GM23338 (cell line): ENCODE data around the gene PTPN20. TPM values are rescaled to one million over a fixed set of nuclear protein-coding genes. Genes with fewer than 3 reads are reported as not detected.
"Not testable (repeated sequence)": the region's sequence is repeated elsewhere in the genome, so short reads cannot be mapped to it uniquely, and the experiment has no call there.

Experiments
- ATAC-seq: fragments of 200-7000 bp; cut with Tn5 transposase; 3 replicates; pipeline ENCODE4 v1.9.1; 2020
- DNase-seq: peaks from one replicate; pipeline ENCODE4 v3.0.0-alpha.2; 2015; ENCODE audit warnings: low spot score
- H2AFZ ChIP-seq: fragments of 200-600 bp; sonication (generic); 2 replicates; pipeline ENCODE4 v1.8.0; 2016; ENCODE audit warnings: antibody characterized with exemption, mild to moderate bottlenecking, moderate library complexity
- H3F3A ChIP-seq: fragments of 200-600 bp; sonication (generic); replicated peaks from 2 replicates; pipeline ENCODE4 v1.8.0; 2017; ENCODE audit warnings: antibody characterized with exemption, mixed run types, low read depth
- H3K27ac ChIP-seq: fragments of 200-600 bp; sonication (generic); 2 replicates; pipeline ENCODE4 v1.6.1; 2016; ENCODE audit warnings: low read depth
- H3K27me3 ChIP-seq: fragments of 200-600 bp; sonication (generic); 2 replicates; pipeline ENCODE4 v1.8.0; 2016; ENCODE audit warnings: mild to moderate bottlenecking, mixed run types, moderate library complexity; ENCODE audit not compliant: insufficient read depth
- H3K36me3 ChIP-seq: fragments of 200-600 bp; sonication (generic); 2 replicates; pipeline ENCODE4 v1.8.0; 2016; ENCODE audit warnings: mild to moderate bottlenecking; ENCODE audit not compliant: insufficient read depth
- H3K4me1 ChIP-seq: fragments of 200-600 bp; sonication (generic); 2 replicates; pipeline ENCODE4 v1.8.0; 2016; ENCODE audit warnings: mild to moderate bottlenecking, moderate library complexity; ENCODE audit not compliant: insufficient read depth
- H3K4me2 ChIP-seq: fragments of 200-600 bp; sonication (generic); 2 replicates; pipeline ENCODE4 v1.7.1; 2017; ENCODE audit warnings: mixed run types
- H3K4me3 ChIP-seq: fragments of 200-600 bp; sonication (generic); 2 replicates; pipeline ENCODE4 v1.6.1; 2016; ENCODE audit warnings: mixed run types
- H3K79me2 ChIP-seq: fragments of 200-600 bp; sonication (generic); replicated peaks from 2 replicates; pipeline ENCODE4 v1.8.0; 2017; ENCODE audit warnings: mild to moderate bottlenecking; ENCODE audit not compliant: insufficient read depth
- H3K9me2 ChIP-seq: fragments of 200-600 bp; sonication (generic); 2 replicates; pipeline ENCODE4 v1.8.0; 2017; ENCODE audit not compliant: insufficient read depth
- H4K20me1 ChIP-seq: fragments of 200-600 bp; sonication (generic); replicated peaks from 2 replicates; pipeline ENCODE4 v1.8.0; 2017; ENCODE audit warnings: mild to moderate bottlenecking; ENCODE audit not compliant: insufficient read depth
- H3K27ac Mint-ChIP-seq: 2 replicates; pipeline ENCODE4 v1.8.0; 2020; ENCODE audit warnings: inconsistent platforms, mild to moderate bottlenecking, moderate library complexity, mixed read lengths
- H3K27me3 Mint-ChIP-seq: 3 replicates; pipeline ENCODE4 v1.8.0; 2022; ENCODE audit warnings: low read depth, mild to moderate bottlenecking, moderate library complexity, mixed read lengths, inconsistent platforms; ENCODE audit not compliant: insufficient read depth, poor library complexity
- H3K36me3 Mint-ChIP-seq: 3 replicates; pipeline ENCODE4 v1.8.0; 2021; ENCODE audit warnings: low read depth, mild to moderate bottlenecking, inconsistent platforms, moderate library complexity, mixed read lengths
- H3K4me1 Mint-ChIP-seq: 3 replicates; pipeline ENCODE4 v1.8.0; 2020; ENCODE audit warnings: mild to moderate bottlenecking, inconsistent platforms, mixed read lengths
- H3K4me3 Mint-ChIP-seq: 3 replicates; pipeline ENCODE4 v1.8.0; 2021; ENCODE audit warnings: moderate library complexity, mild to moderate bottlenecking, inconsistent platforms, mixed read lengths
- H3K9me3 Mint-ChIP-seq: 3 replicates; pipeline ENCODE4 v1.8.0; 2020; ENCODE audit warnings: moderate library complexity, mild to moderate bottlenecking, inconsistent platforms, mixed read lengths
- polyA plus RNA-seq: library from polyadenylated mRNA; unstranded; fragments of >200 nt; fragmentation: Nextera tagmentation; extraction: Ambion mirVana; gene quantifications from 2 replicates; pipeline ENCODE4 v1.2.1, GENCODE V29; 2016
- total RNA-seq: library from RNA; depleted of rRNA; stranded (reverse); fragments of >200 nt; shearing (Covaris generic); gene quantifications from 2 replicates; pipeline ENCODE4 v1.2.3, GENCODE V29; 2014

PTPN20 gene
- total and polyA plus RNA-seq, 2 experiments from 2014 or later = 0.13 TPM; not detected in 1

DNA sequence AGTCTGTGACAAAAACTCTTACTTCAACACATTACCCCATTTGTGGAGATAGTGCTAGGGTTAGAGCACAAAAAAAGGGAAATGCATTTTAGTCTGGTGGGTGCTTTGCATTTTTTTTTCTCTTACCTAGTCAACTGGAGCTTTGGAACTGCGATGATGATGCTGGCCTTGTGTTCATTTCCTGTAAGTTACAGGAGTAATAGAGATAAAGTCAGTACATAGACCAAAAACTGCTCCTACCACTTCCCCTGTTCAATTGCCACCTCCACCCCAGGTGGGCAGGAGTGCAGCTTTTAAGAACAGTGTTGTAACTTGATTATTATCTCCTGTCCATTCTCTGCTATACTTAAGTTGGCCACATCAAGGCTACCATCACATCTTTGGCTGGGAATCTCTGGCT, 29.9 kb downstream of the PTPN20 start:
- H3K79me2 ChIP-seq, H3K4me1 ChIP-seq, H3K4me3 ChIP-seq, ATAC-seq, H3K9me2 ChIP-seq, H3K4me3 Mint-ChIP-seq, H3F3A ChIP-seq, H2AFZ ChIP-seq, H3K27ac ChIP-seq, H3K4me1 Mint-ChIP-seq, H3K27ac Mint-ChIP-seq, H3K4me2 ChIP-seq, H4K20me1 ChIP-seq, H3K9me3 Mint-ChIP-seq, H3K36me3 Mint-ChIP-seq, H3K27me3 ChIP-seq, H3K36me3 ChIP-seq, DNase-seq, H3K27me3 Mint-ChIP-seq: not testable (repeated sequence)

DNA sequence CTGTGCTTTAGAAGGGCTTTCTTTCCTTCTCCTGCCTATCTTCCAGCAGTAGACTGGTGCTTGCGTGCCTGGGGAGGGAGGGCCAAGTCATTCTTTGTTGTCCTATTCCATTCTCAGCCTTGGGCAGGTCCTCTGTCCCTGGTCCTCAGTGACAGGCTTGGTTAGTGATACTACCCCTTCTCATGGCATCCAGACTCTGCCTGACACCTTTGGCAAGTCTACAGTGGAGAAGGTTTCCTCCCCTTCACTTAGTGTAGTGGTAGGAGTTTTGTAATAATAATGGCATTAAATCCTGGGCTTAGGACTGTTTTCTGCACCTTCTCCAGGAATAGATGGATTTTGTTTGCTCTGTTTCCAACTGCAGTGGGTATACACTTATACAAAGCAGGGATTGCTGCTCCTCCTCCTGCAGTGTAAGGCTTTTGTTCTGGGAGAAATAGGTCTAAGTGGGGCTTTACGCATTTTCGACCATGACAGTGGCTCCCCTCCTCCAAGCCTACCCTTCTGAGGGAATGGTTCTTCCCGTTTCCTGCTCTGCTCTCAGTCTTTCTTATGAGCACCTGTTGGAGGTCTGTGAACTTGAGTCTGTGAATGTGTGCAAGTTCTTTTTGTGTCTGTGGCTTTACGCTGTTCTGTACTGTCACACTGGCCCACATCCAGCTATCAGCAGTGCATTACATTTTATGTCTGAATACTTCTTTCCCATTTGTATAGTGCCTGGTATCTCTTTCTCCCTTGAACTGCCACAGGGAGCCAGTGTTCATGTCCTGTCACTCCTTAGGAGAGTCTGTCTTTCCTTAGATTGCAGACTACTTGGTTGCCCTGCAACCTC, 37.7 kb downstream of the PTPN20 start:
- not testable (repeated sequence) for H3K4me2 ChIP-seq, H3K9me3 Mint-ChIP-seq, H3K9me2 ChIP-seq, H3K27me3 Mint-ChIP-seq, H3K4me3 ChIP-seq, H3K79me2 ChIP-seq, H3K4me3 Mint-ChIP-seq, H2AFZ ChIP-seq, H3K27me3 ChIP-seq, H3K4me1 Mint-ChIP-seq, H3K36me3 Mint-ChIP-seq, H3K36me3 ChIP-seq, H3K4me1 ChIP-seq, H3F3A ChIP-seq, H3K27ac ChIP-seq, H4K20me1 ChIP-seq
- peak; percentile 38 for DNase-seq
- H3K27ac Mint-ChIP-seq = peak overlapping the region; percentile 59; the same call in 1 of the 2 replicates
- ATAC-seq = peak; percentile 90

DNA sequence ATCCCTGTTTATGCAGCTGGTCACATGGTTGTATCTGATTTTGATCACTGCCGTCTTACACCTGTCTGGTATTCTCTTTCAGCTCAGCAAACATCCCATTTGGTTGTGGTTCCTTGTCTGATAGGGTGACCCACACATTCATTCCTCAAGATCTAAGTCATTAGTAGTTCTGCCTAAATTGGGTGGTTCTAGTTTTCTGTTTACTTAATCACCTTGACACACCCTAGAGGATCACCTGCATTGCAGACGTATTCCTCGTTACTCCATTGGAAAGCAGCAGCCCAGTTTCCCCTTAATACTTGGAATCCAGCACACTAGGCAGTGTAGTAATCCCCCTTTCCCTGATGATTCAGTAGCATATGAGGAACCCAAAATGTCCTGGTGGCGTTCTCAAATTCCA, 41.3 kb downstream of the PTPN20 start:
- H3K79me2 ChIP-seq, H3K27ac Mint-ChIP-seq, H3K4me3 ChIP-seq, H3K4me1 Mint-ChIP-seq, H2AFZ ChIP-seq, H3K36me3 Mint-ChIP-seq, DNase-seq, H3K9me2 ChIP-seq, H3F3A ChIP-seq, H4K20me1 ChIP-seq, H3K27me3 Mint-ChIP-seq, H3K36me3 ChIP-seq, H3K4me3 Mint-ChIP-seq, H3K27ac ChIP-seq, ATAC-seq, H3K4me2 ChIP-seq, H3K4me1 ChIP-seq, H3K27me3 ChIP-seq, H3K9me3 Mint-ChIP-seq: not testable (repeated sequence)

DNA sequence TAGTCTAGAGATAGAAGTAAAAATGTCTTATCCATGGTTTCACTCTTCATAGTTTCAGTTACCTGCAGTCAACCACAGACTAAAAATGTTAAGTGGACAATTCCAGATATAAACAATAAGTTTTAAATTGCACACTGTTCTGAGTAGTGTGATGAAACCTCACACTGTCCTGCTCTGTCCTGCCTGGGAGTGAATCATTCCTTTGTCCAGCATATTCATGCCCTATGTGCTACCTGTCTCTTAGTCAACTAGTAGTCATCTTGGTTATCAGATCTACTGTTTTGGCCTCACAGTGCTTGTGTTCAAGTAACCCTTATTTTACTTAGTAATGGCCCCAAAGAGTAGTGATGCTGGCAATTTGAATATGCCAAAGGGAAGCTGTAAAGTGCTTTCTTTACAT, 49.5 kb downstream of the PTPN20 start:
- not testable (repeated sequence) for H3K36me3 ChIP-seq, H3F3A ChIP-seq, H3K27me3 Mint-ChIP-seq, H3K79me2 ChIP-seq, H3K9me2 ChIP-seq, H3K9me3 Mint-ChIP-seq, DNase-seq, H3K4me1 Mint-ChIP-seq, H3K4me1 ChIP-seq, H3K4me2 ChIP-seq, ATAC-seq, H3K27me3 ChIP-seq, H3K36me3 Mint-ChIP-seq, H3K4me3 Mint-ChIP-seq, H3K27ac ChIP-seq, H3K27ac Mint-ChIP-seq, H4K20me1 ChIP-seq, H2AFZ ChIP-seq, H3K4me3 ChIP-seq

DNA sequence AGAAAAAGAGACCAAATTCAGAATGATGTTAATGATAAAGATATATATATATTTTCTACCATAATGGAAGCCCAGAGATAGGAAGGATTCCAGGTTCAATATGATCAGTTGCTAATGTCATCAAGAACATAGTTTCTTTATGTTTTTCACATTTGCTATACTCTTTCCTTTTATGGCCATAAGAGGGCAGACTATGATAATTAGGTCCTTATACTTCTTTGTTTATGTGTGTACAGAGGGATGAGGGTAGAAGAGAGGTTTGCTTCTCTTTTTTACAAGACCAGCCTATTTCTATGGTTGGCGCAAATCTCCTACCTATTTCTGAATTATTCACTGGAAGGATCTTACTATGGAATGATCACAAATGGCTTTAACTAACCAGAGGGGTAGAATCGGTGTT, 52.1 kb downstream of the PTPN20 start:
- not testable (repeated sequence) for H3K27ac Mint-ChIP-seq, H3K79me2 ChIP-seq, H3K4me1 Mint-ChIP-seq, H3K36me3 Mint-ChIP-seq, DNase-seq, H3K27me3 ChIP-seq, H3K9me2 ChIP-seq, H3K27me3 Mint-ChIP-seq, H3K4me3 Mint-ChIP-seq, H3K4me3 ChIP-seq, H2AFZ ChIP-seq, H3F3A ChIP-seq, H4K20me1 ChIP-seq, H3K36me3 ChIP-seq, H3K27ac ChIP-seq, H3K4me1 ChIP-seq, H3K9me3 Mint-ChIP-seq, H3K4me2 ChIP-seq, ATAC-seq

DNA sequence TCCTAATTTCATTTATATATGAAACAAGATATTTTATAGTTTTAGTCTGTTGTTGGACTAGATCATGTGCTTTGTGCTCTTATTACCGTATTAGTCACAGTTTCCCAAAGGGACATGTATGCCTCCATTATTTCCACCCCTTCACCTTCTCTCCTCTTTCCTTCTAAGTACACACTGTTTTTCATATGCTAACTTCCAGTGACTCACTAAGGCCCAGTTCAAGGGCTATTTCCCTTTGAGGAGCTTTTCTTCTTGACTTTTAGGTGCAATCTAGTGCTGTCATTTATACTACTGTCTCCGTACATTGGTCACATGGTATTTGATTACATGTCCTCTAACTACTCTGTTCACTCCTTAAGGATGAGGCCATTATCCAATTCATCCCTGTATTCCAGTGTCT, 55.8 kb downstream of the PTPN20 start:
- not testable (repeated sequence) for H3K4me3 ChIP-seq, H3K4me1 Mint-ChIP-seq, H4K20me1 ChIP-seq, H3K27me3 Mint-ChIP-seq, H3K4me2 ChIP-seq, H3K27ac ChIP-seq, H3K4me3 Mint-ChIP-seq, H3K4me1 ChIP-seq, H3K9me2 ChIP-seq, H2AFZ ChIP-seq, H3K36me3 Mint-ChIP-seq, H3K27me3 ChIP-seq, DNase-seq, H3K36me3 ChIP-seq, H3K79me2 ChIP-seq, H3K9me3 Mint-ChIP-seq, H3F3A ChIP-seq, H3K27ac Mint-ChIP-seq
- ATAC-seq = peak; percentile 27; the same call in 1 of the 3 replicates

DNA sequence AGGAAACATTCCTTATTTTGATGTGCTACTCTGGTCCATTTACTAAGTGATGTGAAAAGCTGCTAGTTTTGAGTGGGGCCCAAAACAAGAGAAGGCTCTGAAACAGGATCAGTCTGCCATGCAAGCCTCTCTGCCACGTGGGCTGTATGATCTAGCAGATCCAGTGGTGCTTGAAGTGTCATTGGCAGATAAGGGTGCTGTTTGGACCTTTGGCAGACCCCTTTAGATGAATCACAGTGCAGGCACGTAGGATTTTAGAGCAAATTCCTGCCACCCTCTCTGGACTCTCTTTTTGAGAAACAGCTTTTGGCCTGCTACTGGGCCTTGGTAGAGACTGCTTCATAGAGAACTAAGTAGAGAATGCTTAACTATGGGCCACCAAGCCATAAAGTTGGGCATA, 69.0 kb downstream of the PTPN20 start:
- ATAC-seq, H3K4me1 ChIP-seq, H3K36me3 ChIP-seq, H3F3A ChIP-seq, H3K4me2 ChIP-seq, H3K9me2 ChIP-seq, H3K36me3 Mint-ChIP-seq, H3K4me3 Mint-ChIP-seq, H3K9me3 Mint-ChIP-seq, H4K20me1 ChIP-seq, DNase-seq, H3K27ac ChIP-seq, H3K4me3 ChIP-seq, H3K27ac Mint-ChIP-seq, H3K4me1 Mint-ChIP-seq, H3K79me2 ChIP-seq, H3K27me3 ChIP-seq, H3K27me3 Mint-ChIP-seq, H2AFZ ChIP-seq: not testable (repeated sequence)
